Endothelial cell of umbilical vein (primary cell): ENCODE results near the gene CEP55. TPM values are rescaled to one million over a fixed set of nuclear protein-coding genes. Genes with fewer than 3 reads are reported as not detected.

ENCODE experiments used
- BruUV-seq: library from RNA; stranded (reverse); fragments of 400-500 nt; replicated peaks from 2 replicates; lab custom pipeline; 2021; lab: Mats Ljungman, UMichigan
- CTCF ChIA-PET: fragments of 300-600, 350-600 bp; sonication (Branson Sonifier 250); formaldehyde crosslinking; loops from one replicate; lab custom pipeline; 2021; ENCODE audit warnings: antibody characterized with exemption, inconsistent platforms; lab: Charles Lee
- POLR2A ChIA-PET: fragments of 300-600, 350-600 bp; sonication (Branson Sonifier 250); formaldehyde crosslinking; loops from one replicate; lab custom pipeline; 2021; ENCODE audit warnings: antibody characterized with exemption, inconsistent platforms; lab: Charles Lee
- DNase-seq: peaks from one replicate; pipeline ENCODE4 v3.0.0-alpha.2; 2011; ENCODE audit warnings: low read depth, low spot score
- FAIRE-seq: peaks from 2 replicates; lab custom pipeline; 2011; peaks lifted over from hg19 to GRCh38; lab: Jason Lieb, UNC
- H2AFZ ChIP-seq: 2 replicates; pipeline ENCODE4 v1.6.0; 2012; ENCODE audit warnings: low read depth, low read length, control low read depth, inconsistent platforms
- H3K27ac ChIP-seq: 2 replicates; pipeline ENCODE4 v1.5.1; 2011; ENCODE audit warnings: low read depth, mild to moderate bottlenecking, control low read depth, low read length, moderate library complexity; ENCODE audit not compliant: insufficient read depth
- H3K27me3 ChIP-seq, 2 experiments: 2 replicates each; pipeline versions ENCODE4 v1.6.0 to v1.6.1; 2011; ENCODE audit warnings: low read length in 2 of 2, mixed read lengths in 1 of 2; ENCODE audit not compliant: control insufficient read depth in 2 of 2, insufficient read depth in 2 of 2
- H3K36me3 ChIP-seq, 2 experiments: 2 replicates in 1 of 2; 3 replicates in 1 of 2; pipeline ENCODE4 v1.5.1; 2011; ENCODE audit warnings: low read length in 2 of 2, mild to moderate bottlenecking in 1 of 2, moderate library complexity in 1 of 2; ENCODE audit not compliant: control insufficient read depth in 2 of 2, insufficient read depth in 2 of 2; ENCODE audit errors: extremely low read depth in 1 of 2
- H3K4me1 ChIP-seq: 3 replicates; pipeline ENCODE4 v1.5.1; 2011; ENCODE audit warnings: mild to moderate bottlenecking, low read length; ENCODE audit not compliant: control insufficient read depth, insufficient read depth; ENCODE audit errors: extremely low read depth
- H3K4me2 ChIP-seq: 2 replicates; pipeline ENCODE4 v1.6.1; 2011; ENCODE audit warnings: low read length, control low read depth, mixed read lengths; ENCODE audit not compliant: insufficient read depth
- H3K4me3 ChIP-seq, 3 experiments: fragments of 200-600 bp in 1 of 3; sonication (generic), shearing (Covaris generic) in 1 of 3; replicated peaks in 1 of 3; 2 replicates each; pipeline ENCODE4 v1.5.1; 2011 to 2016; ENCODE audit warnings: control low read depth in 3 of 3, low read length in 3 of 3, mild to moderate bottlenecking in 2 of 3, inconsistent platforms in 1 of 3, low read depth in 1 of 3, moderate library complexity in 1 of 3; ENCODE audit not compliant: insufficient read depth in 1 of 3
- H3K79me2 ChIP-seq: 2 replicates; pipeline ENCODE4 v1.6.0; 2012; ENCODE audit warnings: low read length, inconsistent platforms; ENCODE audit not compliant: control insufficient read depth, insufficient read depth
- H3K9ac ChIP-seq: replicated peaks from 2 replicates; pipeline ENCODE3; 2011; ENCODE audit warnings: low read length, control low read depth; ENCODE audit not compliant: insufficient read depth; ENCODE audit errors: extremely low read depth
- H3K9me1 ChIP-seq: replicated peaks from 3 replicates; pipeline ENCODE4 v1.6.0; 2011; ENCODE audit warnings: mild to moderate bottlenecking, low read length; ENCODE audit not compliant: control insufficient read depth, insufficient read depth; ENCODE audit errors: extremely low read depth
- H3K9me3 ChIP-seq: replicated peaks from 2 replicates; pipeline ENCODE4 v1.5.1; 2012; ENCODE audit warnings: low read length, inconsistent platforms; ENCODE audit not compliant: control insufficient read depth, insufficient read depth
- H4K20me1 ChIP-seq: replicated peaks from 2 replicates; pipeline ENCODE3; 2011; ENCODE audit warnings: mild to moderate bottlenecking, low read length; ENCODE audit not compliant: control insufficient read depth, insufficient read depth; ENCODE audit errors: extremely low read depth
- EZH2 ChIP-seq: IDR thresholded peaks from 2 replicates; pipeline ENCODE4 v1.6.1; 2012; ENCODE audit warnings: borderline replicate concordance, low read depth, mild to moderate bottlenecking, moderate library complexity, low read length, inconsistent platforms; ENCODE audit not compliant: severe bottlenecking
- FOS ChIP-seq: IDR thresholded peaks from 2 replicates; pipeline ENCODE4 v1.6.1; 2011; ENCODE audit warnings: mild to moderate bottlenecking, low read length, moderate library complexity, borderline replicate concordance; ENCODE audit not compliant: insufficient read depth
- GATA2 ChIP-seq: IDR thresholded peaks from 2 replicates; pipeline ENCODE4 v1.7.0; 2011; ENCODE audit warnings: low read depth, mild to moderate bottlenecking, moderate library complexity, mixed read lengths, low read length; ENCODE audit not compliant: insufficient read length, insufficient read depth
- JUN ChIP-seq: IDR thresholded peaks from 2 replicates; pipeline ENCODE4 v1.6.1; 2011; ENCODE audit warnings: borderline replicate concordance, low read depth; ENCODE audit not compliant: insufficient read length, insufficient read depth
- MYC ChIP-seq: IDR thresholded peaks from one replicate; pipeline ENCODE4 v1.6.1; 2011; ENCODE audit warnings: mild to moderate bottlenecking, low read depth, low read length
- POLR2A ChIP-seq: IDR thresholded peaks from 2 replicates; pipeline ENCODE4 v1.6.1; 2012; ENCODE audit warnings: low read depth, mild to moderate bottlenecking, control low read depth, low read length
- POLR2AphosphoS5 ChIP-seq: IDR thresholded peaks from 2 replicates; pipeline ENCODE4 v1.6.1; 2012; ENCODE audit warnings: low read depth, mild to moderate bottlenecking, control low read depth, low read length, moderate library complexity; ENCODE audit not compliant: insufficient read depth
- dilution Hi-C: fragments of 300-500 bp; cut with MboI; formaldehyde crosslinking; loops from one replicate; pipeline ENCODE4 v1.15.0; 2019; ENCODE audit warnings: low sequenced_read_pairs; ENCODE audit not compliant: extremely low pct_ligation_motif_present
- intact Hi-C: fragments of 100-400 bp; cut with micrococcal nuclease; formaldehyde crosslinking; loops from one replicate; pipeline ENCODE4 v1.10.0; 2022
- polyA plus RNA-seq, 4 experiments: library from polyadenylated mRNA; depleted of rRNA in 3 of 4; stranded (reverse) in 3 of 4; unstranded in 1 of 4; fragments of >200 nt; gene quantifications; 2 replicates each; pipeline versions ENCODE4 v1.2.1 to v1.2.3, GENCODE V29; 2011 to 2012; ENCODE audit warnings: missing spikeins in 1 of 4
- small RNA-seq: library from RNA; depleted of rRNA; stranded (forward); fragments of <200 nt; gene quantifications from one replicate; pipeline ENCODE3, GENCODE V24; 2012; ENCODE audit warnings: low replicate concordance, low read depth; ENCODE audit not compliant: insufficient read depth, insufficient read length
- total RNA-seq: library from RNA; stranded (reverse); gene quantifications from 2 replicates; pipeline ENCODE4 v1.2.3, GENCODE V29; 2021
- TF ChIP-seq, protein P1 (sequence below): IDR thresholded peaks from 2 replicates; pipeline ENCODE4 v1.6.1; 2011; ENCODE audit not compliant: insufficient read depth, insufficient read length
- TF ChIP-seq, protein P2 (sequence below), 2 donors: IDR thresholded peaks; 1 replicate in 1 of 2; 2 replicates in 1 of 2; pipeline ENCODE4 v1.5.1; 2011; ENCODE audit warnings: low read length in 2 of 2, mild to moderate bottlenecking in 2 of 2, moderate library complexity in 2 of 2, control low read depth in 1 of 2, inconsistent platforms in 1 of 2, low read depth in 1 of 2; ENCODE audit not compliant: insufficient read depth in 1 of 2; ENCODE audit errors: extremely low read depth in 1 of 2

CEP55 gene
- total and polyA plus RNA-seq, 2 donors (not counting 3 experiments of a cell fraction or from before 2014, with no cell fraction given): 17.4 to 63.0 TPM

GRCh38 chr10:93577565-93577964 is 81.2 kb downstream of the CEP55 start:
- CTCF ChIA-PET: no interaction called here
- Histone ChIP-seq H3K9me3 (no peaks in the 10 kb centered on the region), H3K4me2 (no peak overlapping the region), H3K4me3 (no peak overlapping the region), H3K9ac (no peak overlapping the region), H3K27ac (no peak overlapping the region), H3K36me3 (no peaks in the 10 kb centered on the region), H3K79me2 (no peaks in the 10 kb centered on the region), H2AFZ (no peak overlapping the region), H3K27me3 (peaks cover 2% of the 10 kb centered on the region in 2 experiments), H3K9me1 (no peaks in the 10 kb centered on the region), H3K4me1 (peaks cover 3% of the 10 kb centered on the region), H4K20me1 (no peaks in the 10 kb centered on the region)
- intact Hi-C loops (no loop called here), dilution Hi-C loops (no loop called here)
- POLR2A ChIA-PET: no interaction called here
- no TSS peak for BruUV-seq
- no peak for DNase-seq
- no peak for TF ChIP-seq FOS
- no peak for TF ChIP-seq JUN
- TF ChIP-seq POLR2A: no peak
- no peak for TF ChIP-seq MYC
- TF ChIP-seq, protein P1, sequence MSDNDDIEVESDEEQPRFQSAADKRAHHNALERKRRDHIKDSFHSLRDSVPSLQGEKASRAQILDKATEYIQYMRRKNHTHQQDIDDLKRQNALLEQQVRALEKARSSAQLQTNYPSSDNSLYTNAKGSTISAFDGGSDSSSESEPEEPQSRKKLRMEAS: no peak
- TF ChIP-seq, protein P2, sequence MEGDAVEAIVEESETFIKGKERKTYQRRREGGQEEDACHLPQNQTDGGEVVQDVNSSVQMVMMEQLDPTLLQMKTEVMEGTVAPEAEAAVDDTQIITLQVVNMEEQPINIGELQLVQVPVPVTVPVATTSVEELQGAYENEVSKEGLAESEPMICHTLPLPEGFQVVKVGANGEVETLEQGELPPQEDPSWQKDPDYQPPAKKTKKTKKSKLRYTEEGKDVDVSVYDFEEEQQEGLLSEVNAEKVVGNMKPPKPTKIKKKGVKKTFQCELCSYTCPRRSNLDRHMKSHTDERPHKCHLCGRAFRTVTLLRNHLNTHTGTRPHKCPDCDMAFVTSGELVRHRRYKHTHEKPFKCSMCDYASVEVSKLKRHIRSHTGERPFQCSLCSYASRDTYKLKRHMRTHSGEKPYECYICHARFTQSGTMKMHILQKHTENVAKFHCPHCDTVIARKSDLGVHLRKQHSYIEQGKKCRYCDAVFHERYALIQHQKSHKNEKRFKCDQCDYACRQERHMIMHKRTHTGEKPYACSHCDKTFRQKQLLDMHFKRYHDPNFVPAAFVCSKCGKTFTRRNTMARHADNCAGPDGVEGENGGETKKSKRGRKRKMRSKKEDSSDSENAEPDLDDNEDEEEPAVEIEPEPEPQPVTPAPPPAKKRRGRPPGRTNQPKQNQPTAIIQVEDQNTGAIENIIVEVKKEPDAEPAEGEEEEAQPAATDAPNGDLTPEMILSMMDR (IDR thresholded peaks at IDR 0.05; ENCODE audit: extremely low read depth in 1 of 2, insufficient read depth in 1 of 2, low read depth in 1 of 2, low read length in 2 of 2): no peak
- TF ChIP-seq EZH2: no peak
- no peak for TF ChIP-seq POLR2AphosphoS5
- no peak for TF ChIP-seq GATA2
- no peak for FAIRE-seq

Small RNA genes lying within 50 kb of the gene (small RNA-seq; reads per million reads assigned to genes)
- not detected for gene RNA5SP323

Other genes starting within 250 kb of the CEP55 start
- gene MYOF, start 14.3 kb upstream of the CEP55 start, total RNA-seq: 342 and 379 TPM in 2 replicates
- gene MYOF, start 14.3 kb upstream of the CEP55 start, polyA plus RNA-seq: 66.6 and 98.4 TPM in 2 replicates
- not detected in 2 replicates for gene FFAR4, start 70.1 kb downstream of the CEP55 start, total RNA-seq
- gene FFAR4, start 70.1 kb downstream of the CEP55 start, polyA plus RNA-seq: not detected in 2 replicates
- gene RBP4, start 104.6 kb downstream of the CEP55 start, total RNA-seq: not detected in 2 replicates
- not detected in 2 replicates for gene RBP4, start 104.6 kb downstream of the CEP55 start, polyA plus RNA-seq
- not detected in 2 replicates for gene PDE6C, start 115.9 kb downstream of the CEP55 start, total RNA-seq
- gene PDE6C, start 115.9 kb downstream of the CEP55 start, polyA plus RNA-seq: not detected in 2 replicates
- 17.2 and 24.4 TPM in 2 replicates for gene FRA10AC1, start 206.0 kb downstream of the CEP55 start, total RNA-seq
- 3.0 and 4.0 TPM in 2 replicates for gene FRA10AC1, start 206.0 kb downstream of the CEP55 start, polyA plus RNA-seq